Measurements from ENCODE around the gene CPLANE2. TPM values are rescaled to one million over a fixed set of nuclear protein-coding genes. Genes with fewer than 3 reads are reported as not detected.

Gene CPLANE2
- total RNA-seq, 1 experiment from 2014 or later = 4.5 TPM

GRCh38 chr1:16189921-16190621 lies 46.9 kb downstream of the CPLANE2 start:
- Histone ChIP-seq H3K9me2 (ENCODE audit: insufficient read depth) (no peaks in the 10 kb centered on the region), H3K4me1 (replicated peaks; ENCODE audit: insufficient read depth) (peaks cover 42% of the 10 kb centered on the region), H3K4me2 (peak overlapping the region; percentile 18; the same call in 1 of the 2 replicates), H2AFZ (no peak overlapping the region), H3K27ac (peak overlapping the region; percentile 88), H3K36me3 (ENCODE audit: low read depth) (no peaks in the 10 kb centered on the region), H3K27me3 (ENCODE audit: insufficient read depth, low read depth) (no peaks in the 10 kb centered on the region), H3K79me2 (ENCODE audit: low read depth) (0 out of 2 replicates have a peak, but pooled peaks cover 11% of the 10 kb centered on the region), H3F3A (ENCODE audit: insufficient read depth, low read depth) (peaks cover 36% of the 10 kb centered on the region), H4K20me1 (ENCODE audit: insufficient read depth) (no peaks in the 10 kb centered on the region), H3K9me3 (ENCODE audit: insufficient read depth, low read depth) (no peaks in the 10 kb centered on the region), H3K4me3 (no peak overlapping the region)
- CTCF ChIA-PET = interaction anchor here (0.7 to 1.5 kb wide), 3 partner anchors 54 to 125 kb away, joined by 3 to 8 read pairs (median 4); no protein-coding TSS in a partner anchor
- no peak for DNase-seq
- no TSS peak for BruUV-seq (replicated peaks)
- POLR2A ChIA-PET (ENCODE audit: unreplicated experiment) = interaction anchor here (0.5 to 0.7 kb wide), 4 partner anchors 17 to 328 kb away, joined by 3 to 12 read pairs (median 4); no protein-coding TSS in a partner anchor
- TF ChIP-seq EZH2 (IDR thresholded peaks at IDR 0.05; ENCODE audit: low read depth) = no peak
- TF ChIP-seq CTCF (conservative IDR thresholded peaks at IDR 0.05) = no peak
- intact Hi-C loops (cut with micrococcal nuclease; ENCODE audit: unreplicated experiment) = loop anchor here (2.0 kb wide), 4 partner anchors 17 to 173 kb away; partner anchors contain the start of gene CPLANE2

- Histone ChIP-seq H3K27ac (peak overlapping the region; percentile 88), H3K79me2 (ENCODE audit: low read depth) (0 out of 2 replicates have a peak, but pooled peaks cover 12% of the 10 kb centered on the region), H3F3A (ENCODE audit: insufficient read depth, low read depth) (peaks cover 39% of the 10 kb centered on the region), H3K4me2 (peak overlapping the region; percentile 59), H3K9me2 (ENCODE audit: insufficient read depth) (no peaks in the 10 kb centered on the region), H2AFZ (no peak overlapping the region), H3K36me3 (ENCODE audit: low read depth) (no peaks in the 10 kb centered on the region), H3K9me3 (ENCODE audit: insufficient read depth, low read depth) (no peaks in the 10 kb centered on the region), H4K20me1 (ENCODE audit: insufficient read depth) (no peaks in the 10 kb centered on the region), H3K4me1 (replicated peaks; ENCODE audit: insufficient read depth) (peaks cover 53% of the 10 kb centered on the region), H3K27me3 (ENCODE audit: insufficient read depth, low read depth) (no peaks in the 10 kb centered on the region), H3K4me3 (no peak overlapping the region)
- POLR2A ChIA-PET (ENCODE audit: unreplicated experiment) = interaction anchor here (0.5 to 1.0 kb wide), 10 partner anchors 11 to 509 kb away, joined by 3 to 27 read pairs (median 4); no protein-coding TSS in a partner anchor
- CTCF ChIA-PET = interaction anchor here (0.6 to 1.6 kb wide), 10 partner anchors 17 to 239 kb away, joined by 3 to 7 read pairs (median 3); no protein-coding TSS in a partner anchor
- intact Hi-C loops (cut with micrococcal nuclease; ENCODE audit: unreplicated experiment) = loop anchor here (2.0 kb wide), 4 partner anchors 18 to 174 kb away; partner anchors contain the start of gene CPLANE2
- TF ChIP-seq CTCF (conservative IDR thresholded peaks at IDR 0.05) (no peak), EZH2 (IDR thresholded peaks at IDR 0.05; ENCODE audit: low read depth) (no peak)
- BruUV-seq (replicated peaks) = no TSS peak
- DNase-seq = peak; percentile 78 to 87
Observed at GRCh38 chr1:16189003-16189402, 48.0 kb downstream of the CPLANE2 start.

GRCh38 chr1:16187748-16188401 lies 49.1 kb downstream of the CPLANE2 start:
- TF ChIP-seq EZH2 (IDR thresholded peaks at IDR 0.05; ENCODE audit: low read depth) (no peak), CTCF (conservative IDR thresholded peaks at IDR 0.05) (peak; percentile 93)
- peak overlapping the region; percentile 88 for H3K27ac ChIP-seq
- intact Hi-C loops (cut with micrococcal nuclease; ENCODE audit: unreplicated experiment) = loop anchor here (1.0 to 2.0 kb wide), 9 partner anchors 19 to 179 kb away; partner anchors contain the start of genes CPLANE2 and EPHA2
- peaks cover 64% of the 10 kb centered on the region for H3K4me1 ChIP-seq (replicated peaks; ENCODE audit: insufficient read depth)
- no TSS peak for BruUV-seq (replicated peaks)
- DNase-seq = peak; percentile 72 to 84
- ChIA-PET POLR2A (ENCODE audit: unreplicated experiment) (no interaction called here), CTCF (interaction anchor here (0.5 to 1.6 kb wide), 4 partner anchors 31 to 163 kb away, joined by 3 to 7 read pairs (median 6); no protein-coding TSS in a partner anchor)
- H3K27me3 ChIP-seq (ENCODE audit: insufficient read depth, low read depth) = no peaks in the 10 kb centered on the region
- H3K79me2 ChIP-seq (ENCODE audit: low read depth) = 0 out of 2 replicates have a peak, but pooled peaks cover 17% of the 10 kb centered on the region
- peaks cover 50% of the 10 kb centered on the region for H3F3A ChIP-seq (ENCODE audit: insufficient read depth, low read depth)
- H2AFZ ChIP-seq = no peak overlapping the region
- H3K9me2 ChIP-seq (ENCODE audit: insufficient read depth) = no peaks in the 10 kb centered on the region
- no peaks in the 10 kb centered on the region for H4K20me1 ChIP-seq (ENCODE audit: insufficient read depth)
- peak overlapping the region; percentile 59 for H3K4me2 ChIP-seq
- H3K9me3 ChIP-seq (ENCODE audit: insufficient read depth, low read depth) = no peaks in the 10 kb centered on the region
- no peak overlapping the region for H3K4me3 ChIP-seq
- no peaks in the 10 kb centered on the region for H3K36me3 ChIP-seq (ENCODE audit: low read depth)
